ENCODE data around the gene MS4A13.
"Not testable (repeated sequence)": the region's sequence is repeated elsewhere in the genome, so short reads cannot be mapped to it uniquely, and the experiment has no call there.

MS4A13 gene

GRCh38 chr11:60502221-60502775, 12.9 kb upstream of the MS4A13 start:
- H3K36me3 ChIP-seq (ENCODE audit: insufficient read depth, low read length), result no peaks in the 10 kb centered on the region
- no peak overlapping the region for H3K9ac ChIP-seq (ENCODE audit: low read depth, low read length)
- no peaks in the 10 kb centered on the region for H3K4me1 ChIP-seq (ENCODE audit: control insufficient read depth, insufficient read depth, low read length)
- H3K27me3 ChIP-seq (ENCODE audit: control insufficient read depth, insufficient read depth, low read length), result no peaks in the 10 kb centered on the region
- H3K9me3 ChIP-seq (replicated peaks; ENCODE audit: low read length), result peaks cover 3% of the 10 kb centered on the region
- H3K4me2 ChIP-seq (ENCODE audit: low read length), result no peak overlapping the region
- H3K4me3 ChIP-seq (ENCODE audit: low read length), result no peak overlapping the region

GRCh38 chr11:60504219-60504905, 10.8 kb upstream of the MS4A13 start:
- Histone ChIP-seq H3K4me1 (ENCODE audit: control insufficient read depth, insufficient read depth, low read length) (no peaks in the 10 kb centered on the region), H3K4me3 (ENCODE audit: low read length) (no peak overlapping the region), H3K4me2 (ENCODE audit: low read length) (no peak overlapping the region), H3K36me3 (ENCODE audit: insufficient read depth, low read length) (no peaks in the 10 kb centered on the region), H3K27me3 (ENCODE audit: control insufficient read depth, insufficient read depth, low read length) (no peaks in the 10 kb centered on the region), H3K9me3 (replicated peaks; ENCODE audit: low read length) (peaks cover 8% of the 10 kb centered on the region), H3K9ac (ENCODE audit: low read depth, low read length) (no peak overlapping the region)

DNA sequence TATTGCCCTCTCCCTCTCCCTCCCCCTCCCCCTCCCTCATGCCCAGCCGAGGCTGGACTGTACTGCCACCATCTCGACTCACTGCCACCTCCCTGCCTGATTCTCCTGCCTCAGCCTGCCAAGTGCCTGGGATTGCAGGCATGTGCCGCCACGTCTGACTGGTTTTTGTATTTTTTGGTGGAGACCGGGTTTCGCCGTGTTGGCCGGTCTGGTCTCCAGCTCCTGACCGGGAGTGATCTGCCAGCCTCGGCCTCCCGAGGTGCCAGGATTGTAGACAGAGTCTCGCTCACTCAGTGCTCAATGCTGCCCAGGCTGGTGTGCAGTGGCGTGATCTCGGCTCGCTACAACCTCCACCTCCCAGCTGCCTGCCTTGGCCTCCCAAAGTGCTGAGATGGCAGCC, 5.6 kb upstream of the MS4A13 start:
- H3K9me3 ChIP-seq (replicated peaks; ENCODE audit: low read length); H3K4me1 ChIP-seq (ENCODE audit: control insufficient read depth, insufficient read depth, low read length); H3K9ac ChIP-seq (ENCODE audit: low read depth, low read length); H3K4me2 ChIP-seq (ENCODE audit: low read length); H3K36me3 ChIP-seq (ENCODE audit: insufficient read depth, low read length); H3K4me3 ChIP-seq (ENCODE audit: low read length); H3K27me3 ChIP-seq (ENCODE audit: control insufficient read depth, insufficient read depth, low read length): not testable (repeated sequence)

DNA sequence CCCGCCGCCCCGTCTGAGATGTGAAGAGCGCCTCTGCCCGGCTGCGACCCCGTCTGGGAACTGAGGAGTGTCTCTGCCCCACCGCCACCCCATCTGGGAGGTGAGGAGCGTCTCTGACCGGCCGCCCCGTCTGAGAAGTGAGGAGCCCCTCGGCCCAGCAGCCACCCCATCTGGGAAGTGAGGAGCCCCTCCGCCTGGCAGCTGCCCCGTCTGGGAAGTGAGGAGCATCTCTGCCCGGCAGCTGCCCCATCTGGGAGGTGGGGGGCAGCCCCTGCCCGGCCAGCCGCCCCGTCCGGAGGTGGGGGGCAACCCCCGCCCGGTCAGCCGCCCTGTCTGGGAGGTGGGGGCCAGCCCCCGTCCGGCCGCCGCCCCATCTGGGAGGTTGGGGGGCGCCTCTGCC, 5.0 kb upstream of the MS4A13 start:
- H3K4me2 ChIP-seq (ENCODE audit: low read length); H3K4me3 ChIP-seq (ENCODE audit: low read length); H3K9me3 ChIP-seq (replicated peaks; ENCODE audit: low read length); H3K36me3 ChIP-seq (ENCODE audit: insufficient read depth, low read length); H3K9ac ChIP-seq (ENCODE audit: low read depth, low read length); H3K27me3 ChIP-seq (ENCODE audit: control insufficient read depth, insufficient read depth, low read length); H3K4me1 ChIP-seq (ENCODE audit: control insufficient read depth, insufficient read depth, low read length): not testable (repeated sequence)

GRCh38 chr11:60511393-60511792, 3.8 kb upstream of the MS4A13 start:
- Histone ChIP-seq H3K4me1 (ENCODE audit: control insufficient read depth, insufficient read depth, low read length) (no peaks in the 10 kb centered on the region), H3K4me2 (ENCODE audit: low read length) (no peak overlapping the region), H3K36me3 (ENCODE audit: insufficient read depth, low read length) (no peaks in the 10 kb centered on the region), H3K27me3 (ENCODE audit: control insufficient read depth, insufficient read depth, low read length) (no peaks in the 10 kb centered on the region), H3K9ac (ENCODE audit: low read depth, low read length) (no peak overlapping the region), H3K4me3 (ENCODE audit: low read length) (no peak overlapping the region), H3K9me3 (replicated peaks; ENCODE audit: low read length) (peaks cover 4% of the 10 kb centered on the region)

DNA sequence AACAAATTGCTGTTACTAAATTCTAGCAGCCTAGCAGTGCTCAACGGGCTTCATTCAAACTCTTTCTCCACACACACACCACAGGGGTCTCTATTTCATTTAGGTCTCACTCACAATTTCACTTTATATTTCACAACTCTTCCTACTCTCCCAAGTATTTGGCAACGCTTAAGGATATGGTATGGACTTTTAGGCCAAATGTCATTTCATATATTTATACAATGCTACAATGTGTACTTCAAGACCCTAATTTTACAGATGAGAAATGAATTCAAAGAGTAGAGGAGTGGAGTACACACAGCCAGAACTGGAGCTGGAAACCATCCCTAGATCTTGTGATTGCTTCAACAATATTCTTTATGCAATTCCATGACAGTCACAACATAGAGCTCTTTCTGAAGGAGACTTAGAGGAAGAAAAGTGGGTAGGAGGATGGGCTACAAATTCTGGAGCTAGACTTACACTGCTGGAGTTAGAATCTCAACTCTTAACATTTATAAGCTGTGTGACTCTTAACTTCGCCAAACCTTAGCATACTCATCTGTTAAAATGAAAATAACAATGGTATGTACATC, 2.5 kb upstream of the MS4A13 start:
- Histone ChIP-seq H3K9ac (ENCODE audit: low read depth, low read length) (no peak overlapping the region), H3K36me3 (ENCODE audit: insufficient read depth, low read length) (no peaks in the 10 kb centered on the region), H3K27me3 (ENCODE audit: control insufficient read depth, insufficient read depth, low read length) (no peaks in the 10 kb centered on the region), H3K4me1 (ENCODE audit: control insufficient read depth, insufficient read depth, low read length) (no peaks in the 10 kb centered on the region), H3K4me2 (ENCODE audit: low read length) (no peak overlapping the region), H3K9me3 (replicated peaks; ENCODE audit: low read length) (peaks cover 2% of the 10 kb centered on the region), H3K4me3 (ENCODE audit: low read length) (no peak overlapping the region)

DNA sequence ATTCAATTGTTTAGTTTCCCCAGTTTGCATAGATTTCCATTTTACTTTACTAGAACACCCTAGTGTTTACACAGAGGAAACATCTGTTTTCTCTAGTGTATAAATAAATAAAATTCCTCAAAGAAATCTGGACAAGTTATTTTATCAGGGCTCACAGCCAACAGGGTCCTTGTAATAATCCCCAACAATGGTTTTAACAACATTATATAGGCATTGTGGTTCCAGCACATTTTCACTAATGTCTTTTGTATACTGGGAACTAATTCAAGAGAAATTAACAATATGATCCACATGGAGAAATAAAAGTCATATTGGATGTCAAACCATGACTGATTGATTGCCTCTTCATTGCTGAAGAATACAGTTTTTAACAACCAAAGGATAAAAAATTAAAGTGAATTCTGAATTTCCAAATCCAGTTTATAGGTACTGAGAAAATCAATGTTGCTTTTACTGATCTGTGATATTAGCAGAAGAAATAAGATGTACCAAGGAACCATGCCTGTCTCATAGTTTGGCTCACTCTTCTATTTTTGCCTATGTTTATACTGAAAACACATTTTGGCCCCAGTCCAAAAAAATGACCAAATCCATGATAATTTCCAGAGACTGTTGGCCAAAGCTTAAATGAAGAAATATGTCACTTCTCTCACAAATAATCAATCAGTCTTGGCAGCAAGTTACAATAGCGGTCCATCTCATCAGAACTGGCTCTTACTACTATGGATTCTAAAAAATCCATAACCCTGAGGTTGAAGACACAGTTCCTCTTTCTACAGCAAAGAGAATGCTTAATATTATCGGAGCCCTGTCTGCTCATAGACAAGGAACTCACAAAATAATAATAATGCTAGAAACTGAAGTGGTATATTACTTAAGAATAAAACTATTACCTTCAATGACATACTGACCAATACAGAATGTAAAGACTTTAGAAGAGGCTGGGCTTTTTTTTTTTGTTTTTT, 1.4 kb upstream of the MS4A13 start:
- Histone ChIP-seq H3K9me3 (replicated peaks; ENCODE audit: low read length) (no peaks in the 10 kb centered on the region), H3K4me1 (ENCODE audit: control insufficient read depth, insufficient read depth, low read length) (no peaks in the 10 kb centered on the region), H3K9ac (ENCODE audit: low read depth, low read length) (no peak overlapping the region), H3K4me3 (ENCODE audit: low read length) (no peak overlapping the region), H3K36me3 (ENCODE audit: insufficient read depth, low read length) (no peaks in the 10 kb centered on the region), H3K27me3 (ENCODE audit: control insufficient read depth, insufficient read depth, low read length) (no peaks in the 10 kb centered on the region), H3K4me2 (ENCODE audit: low read length) (no peak overlapping the region)

- H3K4me1 ChIP-seq (ENCODE audit: control insufficient read depth, insufficient read depth, low read length), result no peaks in the 10 kb centered on the region
- no peaks in the 10 kb centered on the region for H3K36me3 ChIP-seq (ENCODE audit: insufficient read depth, low read length)
- no peaks in the 10 kb centered on the region for H3K27me3 ChIP-seq (ENCODE audit: control insufficient read depth, insufficient read depth, low read length)
- peaks cover 10% of the 10 kb centered on the region for H3K9me3 ChIP-seq (replicated peaks; ENCODE audit: low read length)
- no peak overlapping the region for H3K4me2 ChIP-seq (ENCODE audit: low read length)
- H3K4me3 ChIP-seq (ENCODE audit: low read length), result no peak overlapping the region
- no peak overlapping the region for H3K9ac ChIP-seq (ENCODE audit: low read depth, low read length)
Observed at GRCh38 chr11:60528465-60528864, 13.3 kb downstream of the MS4A13 start.

DNA sequence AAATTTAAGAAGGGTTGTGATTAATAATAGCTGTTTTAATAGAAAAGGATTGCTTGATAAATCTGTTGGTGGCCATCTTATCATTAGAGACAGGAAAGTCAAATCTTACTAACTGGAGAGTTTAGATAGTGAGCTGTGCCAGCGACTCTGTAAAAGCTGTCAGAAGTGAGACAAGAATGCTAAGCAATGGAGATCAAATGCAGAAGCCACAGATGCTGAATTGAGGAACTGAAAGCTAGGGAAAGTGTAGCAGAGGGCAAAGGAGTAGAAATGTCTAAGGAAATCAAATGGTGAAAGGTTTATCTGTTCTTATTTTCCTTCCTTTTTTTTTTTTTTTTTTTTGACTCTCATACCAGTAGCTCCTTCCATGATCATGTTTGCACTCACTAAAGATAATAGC, 13.7 kb downstream of the MS4A13 start:
- H3K36me3 ChIP-seq (ENCODE audit: insufficient read depth, low read length), result no peaks in the 10 kb centered on the region
- H3K4me3 ChIP-seq (ENCODE audit: low read length), result no peak overlapping the region
- H3K9me3 ChIP-seq (replicated peaks; ENCODE audit: low read length), result peaks cover 10% of the 10 kb centered on the region
- H3K4me1 ChIP-seq (ENCODE audit: control insufficient read depth, insufficient read depth, low read length), result no peaks in the 10 kb centered on the region
- no peak overlapping the region for H3K4me2 ChIP-seq (ENCODE audit: low read length)
- H3K9ac ChIP-seq (ENCODE audit: low read depth, low read length), result no peak overlapping the region
- H3K27me3 ChIP-seq (ENCODE audit: control insufficient read depth, insufficient read depth, low read length), result no peaks in the 10 kb centered on the region

DNA sequence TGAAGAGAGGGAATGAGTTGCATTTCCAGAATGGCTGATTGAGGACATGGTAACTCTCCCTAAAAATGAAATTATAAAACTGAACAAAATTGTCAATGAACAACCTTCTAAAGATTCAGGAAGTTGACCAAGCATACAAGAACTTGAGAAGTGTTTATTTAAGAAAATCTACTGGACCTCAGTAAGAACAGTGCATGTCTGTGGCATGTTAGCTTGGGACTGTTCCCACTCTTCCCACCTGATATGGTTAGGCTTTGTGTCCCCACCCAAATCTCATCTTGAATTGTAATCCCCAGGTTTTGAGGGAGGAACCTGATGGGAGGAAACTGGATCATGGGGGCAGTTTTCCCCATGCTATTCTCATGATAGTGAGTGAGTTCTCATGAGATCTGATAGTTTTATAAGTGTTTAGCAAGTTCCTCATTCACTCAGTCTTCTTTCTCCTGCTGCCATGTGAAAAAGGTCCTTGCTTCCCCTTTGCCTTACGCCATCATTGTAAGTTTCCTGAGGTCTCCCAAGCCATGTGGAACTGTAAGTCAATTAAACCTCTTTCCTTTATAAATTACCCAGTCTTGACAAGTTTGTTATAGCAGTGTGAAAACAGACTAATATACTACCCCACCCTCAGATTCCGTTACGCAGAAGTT, 15.4 kb downstream of the MS4A13 start:
- Histone ChIP-seq H3K36me3 (ENCODE audit: insufficient read depth, low read length) (no peaks in the 10 kb centered on the region), H3K4me1 (ENCODE audit: control insufficient read depth, insufficient read depth, low read length) (no peaks in the 10 kb centered on the region), H3K9ac (ENCODE audit: low read depth, low read length) (no peak overlapping the region)

GRCh38 chr11:60532383-60532782, 17.2 kb downstream of the MS4A13 start:
- H3K36me3 ChIP-seq (ENCODE audit: insufficient read depth, low read length); H3K27me3 ChIP-seq (ENCODE audit: control insufficient read depth, insufficient read depth, low read length); H3K4me3 ChIP-seq (ENCODE audit: low read length); H3K4me1 ChIP-seq (ENCODE audit: control insufficient read depth, insufficient read depth, low read length); H3K9ac ChIP-seq (ENCODE audit: low read depth, low read length); H3K9me3 ChIP-seq (replicated peaks; ENCODE audit: low read length); H3K4me2 ChIP-seq (ENCODE audit: low read length): not testable (repeated sequence)

More for the DNA sequence above, 15.4 kb downstream of the MS4A13 start:
- Histone ChIP-seq H3K4me3 (ENCODE audit: low read length) (no peak overlapping the region), H3K9me3 (replicated peaks; ENCODE audit: low read length) (peaks cover 10% of the 10 kb centered on the region), H3K4me2 (ENCODE audit: low read length) (no peak overlapping the region), H3K27me3 (ENCODE audit: control insufficient read depth, insufficient read depth, low read length) (no peaks in the 10 kb centered on the region)
